ENCODE data around the gene MX1.

DNA sequence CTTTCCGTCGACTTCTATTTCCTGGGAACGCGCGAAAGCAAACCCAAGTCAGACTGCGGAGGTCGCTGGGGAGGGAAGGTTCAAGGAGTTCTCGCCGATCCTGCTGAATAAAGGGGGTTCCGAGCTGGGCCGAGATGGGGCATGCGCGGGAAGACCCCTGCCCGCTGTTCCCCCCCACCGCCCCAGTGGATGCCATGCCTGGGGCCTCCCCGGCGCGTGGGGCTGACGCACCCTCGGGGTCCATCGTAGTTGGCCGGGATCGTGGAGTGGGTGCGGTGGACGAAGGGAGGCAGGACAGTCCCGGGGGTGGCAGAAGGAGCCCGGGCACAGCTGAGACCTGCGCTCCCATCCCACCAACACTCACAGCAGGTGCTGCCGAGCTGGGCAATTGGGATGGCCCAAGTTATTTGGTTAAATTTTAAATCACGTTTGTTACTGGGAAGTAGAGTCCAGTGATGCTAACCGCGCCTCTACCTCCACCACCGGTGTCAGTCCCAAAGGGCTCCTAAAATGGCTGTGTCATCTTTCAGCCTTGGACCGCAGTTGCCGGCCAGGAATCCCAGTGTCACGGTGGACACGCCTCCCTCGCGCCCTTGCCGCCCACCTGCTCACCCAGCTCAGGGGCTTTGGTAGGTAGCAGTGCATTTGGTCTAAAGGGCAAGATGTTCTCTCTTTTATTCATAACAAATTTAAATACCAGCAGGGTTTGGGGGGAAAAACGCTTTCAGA lies 801 bp downstream of the MX1 start:
- TF ChIP-seq, protein P1, sequence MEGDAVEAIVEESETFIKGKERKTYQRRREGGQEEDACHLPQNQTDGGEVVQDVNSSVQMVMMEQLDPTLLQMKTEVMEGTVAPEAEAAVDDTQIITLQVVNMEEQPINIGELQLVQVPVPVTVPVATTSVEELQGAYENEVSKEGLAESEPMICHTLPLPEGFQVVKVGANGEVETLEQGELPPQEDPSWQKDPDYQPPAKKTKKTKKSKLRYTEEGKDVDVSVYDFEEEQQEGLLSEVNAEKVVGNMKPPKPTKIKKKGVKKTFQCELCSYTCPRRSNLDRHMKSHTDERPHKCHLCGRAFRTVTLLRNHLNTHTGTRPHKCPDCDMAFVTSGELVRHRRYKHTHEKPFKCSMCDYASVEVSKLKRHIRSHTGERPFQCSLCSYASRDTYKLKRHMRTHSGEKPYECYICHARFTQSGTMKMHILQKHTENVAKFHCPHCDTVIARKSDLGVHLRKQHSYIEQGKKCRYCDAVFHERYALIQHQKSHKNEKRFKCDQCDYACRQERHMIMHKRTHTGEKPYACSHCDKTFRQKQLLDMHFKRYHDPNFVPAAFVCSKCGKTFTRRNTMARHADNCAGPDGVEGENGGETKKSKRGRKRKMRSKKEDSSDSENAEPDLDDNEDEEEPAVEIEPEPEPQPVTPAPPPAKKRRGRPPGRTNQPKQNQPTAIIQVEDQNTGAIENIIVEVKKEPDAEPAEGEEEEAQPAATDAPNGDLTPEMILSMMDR (IDR thresholded peaks at IDR 0.05), result no peak
- TF ChIP-seq POLR2AphosphoS5 (IDR thresholded peaks at IDR 0.05), result no peak
